GM19239 (cell line): ENCODE data around the gene LAMB3.

ENCODE experiments used
- DNase-seq: peaks from one replicate; pipeline ENCODE4 v3.0.0; 2011; ENCODE audit warnings: low spot score; ENCODE audit not compliant: insufficient read length
- FAIRE-seq: peaks from 2 replicates; lab custom pipeline; 2011; peaks lifted over from hg19 to GRCh38; lab: Jason Lieb, UNC

The LAMB3 gene

DNA sequence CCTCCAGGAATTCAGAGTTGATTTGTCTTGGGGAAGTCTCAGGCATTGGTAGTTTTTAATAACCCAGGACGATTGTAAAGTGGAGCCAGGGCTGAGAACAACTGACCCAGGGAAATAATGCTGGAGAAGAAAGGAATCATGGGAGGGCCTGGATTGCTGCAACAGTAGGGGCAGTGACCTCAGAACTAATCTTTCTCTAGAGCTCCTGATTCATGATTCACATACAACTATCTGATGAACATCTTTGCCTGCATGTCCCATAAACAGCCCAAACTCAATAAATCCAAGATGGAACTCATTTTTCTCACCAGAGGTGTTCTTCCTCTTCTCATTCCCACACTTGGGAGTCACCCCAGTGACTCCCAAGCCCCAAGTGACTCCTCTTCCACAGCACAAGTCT lies 14.9 kb upstream of the LAMB3 start:
- DNase-seq (no peak), FAIRE-seq (no peak)

GRCh38 chr1:209662879-209663327 lies 10.7 kb upstream of the LAMB3 start:
- no peak for FAIRE-seq
- no peak for DNase-seq

DNA sequence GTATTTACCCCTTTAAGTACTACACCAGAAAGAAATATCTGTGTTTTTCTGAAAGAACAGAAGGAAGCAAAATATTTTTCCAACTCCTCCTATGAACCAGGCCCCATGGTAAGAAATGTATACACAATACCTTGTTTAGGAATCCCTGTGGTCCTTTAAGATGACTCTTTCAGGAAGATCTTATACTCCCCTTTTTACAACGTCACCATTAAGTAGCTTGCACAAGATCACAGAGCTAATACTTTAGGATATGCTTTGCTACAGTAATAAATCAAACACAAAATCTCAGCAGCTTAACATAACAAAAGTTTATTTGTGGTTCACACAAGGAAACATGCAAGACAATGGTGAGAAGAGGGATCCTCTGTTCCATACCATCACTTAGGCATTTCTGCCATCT lies 8.8 kb upstream of the LAMB3 start:
- DNase-seq (no peak), FAIRE-seq (no peak)

- DNase-seq (no peak), FAIRE-seq (peak; percentile 89)
These were observed 7.7 kb upstream of the LAMB3 start for GRCh38 chr1:209659909-209660308.

DNA sequence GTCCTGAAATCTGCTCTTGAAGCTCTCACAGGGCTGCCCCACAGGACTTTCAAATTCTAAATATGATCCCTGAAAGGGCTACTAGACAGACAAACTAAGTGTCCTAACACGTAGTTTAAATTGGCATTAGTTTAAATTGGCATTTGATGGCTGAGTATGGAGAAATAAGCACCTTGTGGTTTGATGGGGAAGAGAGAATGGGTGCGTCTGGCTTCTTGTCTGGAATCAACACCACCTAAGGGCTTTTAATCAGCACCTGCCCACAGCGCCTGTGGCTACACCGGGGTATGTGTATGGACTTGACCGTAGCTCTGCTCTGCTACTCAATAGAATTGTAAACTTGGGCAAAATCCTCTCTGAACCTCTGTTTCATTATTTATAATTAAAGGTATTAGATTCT lies 5.7 kb upstream of the LAMB3 start:
- no peak for FAIRE-seq
- no peak for DNase-seq

DNA sequence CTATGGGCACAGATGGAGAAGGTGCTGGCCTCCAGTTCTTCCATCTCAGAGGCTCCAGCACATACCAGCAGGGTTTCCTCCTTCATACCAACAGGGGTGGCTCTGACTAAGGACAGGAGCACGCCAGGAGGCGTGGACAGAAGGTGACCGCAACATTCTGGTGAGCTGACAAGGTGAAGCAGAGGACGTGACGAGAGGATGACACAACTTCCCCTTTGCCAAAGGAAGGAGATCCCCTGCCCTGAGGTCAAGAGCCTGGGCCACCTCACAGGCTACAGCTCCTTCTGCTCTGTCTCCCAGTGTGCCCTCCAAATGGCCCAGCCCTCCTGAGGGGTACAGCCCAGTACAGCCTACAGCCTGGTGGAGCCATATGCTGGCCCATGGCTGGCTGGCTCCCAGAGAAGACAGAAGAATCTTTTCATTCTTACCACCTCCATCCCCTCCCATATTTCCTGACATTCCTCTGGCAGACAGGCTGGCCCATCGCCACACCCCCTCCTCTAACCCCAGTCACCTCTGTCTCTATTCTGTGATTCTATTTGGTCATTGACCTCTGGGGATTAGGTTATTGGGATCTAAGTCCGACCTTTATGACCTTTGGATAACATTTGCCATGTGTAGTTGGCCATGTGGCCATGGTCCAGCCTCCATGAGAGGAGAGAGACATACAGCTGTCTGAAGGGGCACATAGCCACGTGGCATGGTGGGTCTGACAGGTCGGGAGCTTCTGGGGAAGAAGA lies 5.1 kb upstream of the LAMB3 start:
- no peak for FAIRE-seq
- no peak for DNase-seq

DNA sequence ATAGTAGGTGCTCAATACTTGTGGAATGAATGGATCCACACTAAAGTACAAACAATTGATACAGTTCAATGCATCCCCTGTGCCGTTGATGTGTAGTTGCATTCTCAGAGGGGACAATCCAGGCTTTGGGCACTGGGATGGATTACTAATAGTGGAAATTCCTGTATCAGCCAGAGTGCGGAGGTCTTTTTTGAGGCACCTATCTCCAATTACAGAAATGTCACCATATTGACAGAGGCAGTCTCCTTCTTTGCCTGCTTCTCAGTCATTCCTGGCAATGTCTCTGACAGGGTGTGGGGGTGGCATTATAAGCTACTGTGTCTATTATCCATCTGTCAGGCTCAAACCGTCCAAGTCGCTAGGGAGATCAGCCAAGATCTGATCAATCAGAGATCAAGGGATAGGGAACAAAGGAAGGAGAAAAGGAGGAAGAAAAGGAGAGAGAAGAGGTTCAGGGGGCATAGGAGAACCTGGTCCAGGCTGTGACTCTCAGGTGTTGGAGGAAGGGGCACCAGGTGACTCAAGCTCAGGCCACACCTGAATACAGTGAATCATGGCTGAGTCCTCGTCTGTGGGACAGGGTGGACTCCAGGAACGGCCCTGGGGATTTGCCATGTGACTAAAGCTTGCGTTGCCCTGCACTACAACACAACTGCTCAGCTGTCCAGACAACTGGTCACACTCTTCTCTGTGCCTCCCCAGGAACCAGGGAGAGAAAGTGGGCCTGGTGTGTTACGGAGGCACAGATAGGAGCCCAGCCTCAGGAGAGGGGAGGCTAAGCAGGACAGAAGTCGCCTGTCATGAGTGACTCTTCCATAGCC lies 3.4 kb upstream of the LAMB3 start:
- no peak for FAIRE-seq
- no peak for DNase-seq

DNA sequence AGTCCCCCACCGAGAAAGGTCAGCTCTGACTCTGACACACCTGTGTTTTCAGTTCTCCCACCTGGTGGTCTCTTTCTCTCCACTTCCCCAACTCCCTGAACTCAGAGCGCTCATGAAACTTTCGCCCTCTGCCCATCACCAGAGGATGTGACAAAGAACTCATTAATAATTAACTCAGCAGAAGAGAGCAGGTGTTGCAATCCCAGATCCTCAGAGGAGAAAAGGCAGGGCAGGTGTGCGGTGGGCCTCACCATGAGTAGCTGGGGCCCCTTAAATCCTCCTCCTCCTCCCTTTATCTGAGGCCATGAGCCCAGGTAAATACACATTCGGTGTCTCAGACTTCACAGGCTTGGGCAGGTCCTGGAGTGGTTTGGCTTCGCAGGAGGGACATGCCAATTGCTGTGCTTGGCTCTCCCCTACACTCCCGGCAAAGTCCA lies 1.7 kb upstream of the LAMB3 start:
- FAIRE-seq (peak; percentile 93), DNase-seq (peak; percentile 40)

- peak; percentile 51 for FAIRE-seq
- no peak for DNase-seq
These were observed 712 bp upstream of the LAMB3 start for GRCh38 chr1:209652873-209653401.

- FAIRE-seq, result peak; percentile 35
These were observed 1.1 kb downstream of the LAMB3 start for GRCh38 chr1:209651138-209651587.

DNA sequence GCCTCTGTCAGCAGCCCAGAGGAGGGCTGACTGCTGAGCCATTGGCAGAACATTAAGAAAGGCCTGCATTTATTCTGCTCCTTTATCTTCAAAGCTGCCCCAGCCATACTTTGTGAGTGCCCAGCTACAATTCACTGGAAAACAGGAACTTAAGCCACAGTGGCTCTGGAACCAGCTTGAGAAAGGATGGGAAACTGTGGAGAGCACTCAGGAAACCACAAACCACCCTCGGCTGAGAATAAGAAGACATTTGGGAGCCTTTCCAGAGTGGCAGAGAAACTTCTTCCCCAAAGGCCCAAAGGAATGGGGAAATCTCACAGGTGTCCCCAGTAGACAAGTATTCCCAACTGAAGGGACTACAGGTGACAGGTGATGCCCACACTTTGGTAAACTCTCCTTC lies 1.8 kb downstream of the LAMB3 start:
- FAIRE-seq (no peak), DNase-seq (no peak)

More at GRCh38 chr1:209651138-209651587, 1.1 kb downstream of the LAMB3 start:
- DNase-seq, result no peak

DNA sequence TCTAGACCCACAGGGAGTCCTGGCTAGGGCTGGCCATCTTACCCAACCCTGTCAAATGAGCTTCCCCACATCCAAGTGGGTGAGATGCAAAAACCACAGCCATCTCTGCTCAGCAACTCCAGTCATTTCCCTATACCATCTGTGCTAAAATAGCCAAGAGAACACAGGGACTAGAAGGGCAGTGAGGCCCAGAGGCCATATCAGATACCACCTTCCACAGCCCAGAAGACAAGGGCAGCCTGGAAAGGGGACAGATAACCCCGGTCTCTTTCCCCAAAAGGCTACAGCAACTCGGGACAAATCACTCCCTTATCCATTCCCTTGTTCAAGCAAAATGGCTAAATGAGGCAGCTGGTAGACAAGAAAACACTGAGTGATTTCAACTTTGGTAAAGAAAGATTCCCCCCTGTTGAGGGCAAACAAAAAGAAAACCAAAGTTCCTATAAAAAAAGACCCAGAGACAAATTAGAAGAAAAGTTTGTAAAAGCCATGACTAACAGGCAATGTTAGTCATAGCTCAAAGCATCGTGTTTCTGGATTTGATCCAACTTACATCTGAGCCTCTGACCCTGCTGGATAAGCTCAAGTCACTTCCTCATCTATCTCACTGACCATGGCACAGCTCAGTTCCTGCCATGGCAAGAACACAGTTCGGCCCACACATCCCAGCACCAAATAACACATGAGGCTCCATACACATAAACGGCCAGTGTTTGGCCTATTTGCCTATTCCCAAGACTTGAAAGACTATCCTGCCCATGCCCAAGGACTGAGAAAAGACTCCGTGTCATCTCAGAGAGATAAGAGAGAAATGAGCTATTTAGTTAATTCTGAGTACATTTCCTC lies 3.1 kb downstream of the LAMB3 start:
- FAIRE-seq (no peak), DNase-seq (no peak)

DNA sequence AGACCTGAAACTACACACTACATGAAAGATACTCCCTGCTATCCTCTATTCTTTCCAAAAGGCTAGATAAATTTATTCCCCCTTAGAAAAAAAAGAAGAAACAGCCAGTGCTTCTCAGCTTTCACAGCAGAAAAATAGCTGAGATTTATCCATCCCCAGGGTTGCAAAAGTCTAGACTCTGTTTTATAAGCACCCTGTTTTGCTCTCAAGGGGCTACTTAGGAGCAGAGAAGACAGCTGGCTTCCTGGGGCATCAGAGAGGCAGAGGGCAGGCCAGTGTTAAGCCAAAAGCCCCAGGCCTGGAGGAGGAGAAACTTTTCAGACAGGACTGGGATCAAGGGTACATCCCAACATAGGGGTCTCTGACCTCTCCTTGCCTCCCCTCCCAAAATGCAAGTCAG lies 3.9 kb downstream of the LAMB3 start:
- DNase-seq (no peak), FAIRE-seq (no peak)

- no peak for DNase-seq
- no peak for FAIRE-seq
These were observed 5.1 kb downstream of the LAMB3 start for GRCh38 chr1:209647156-209647555.

DNA sequence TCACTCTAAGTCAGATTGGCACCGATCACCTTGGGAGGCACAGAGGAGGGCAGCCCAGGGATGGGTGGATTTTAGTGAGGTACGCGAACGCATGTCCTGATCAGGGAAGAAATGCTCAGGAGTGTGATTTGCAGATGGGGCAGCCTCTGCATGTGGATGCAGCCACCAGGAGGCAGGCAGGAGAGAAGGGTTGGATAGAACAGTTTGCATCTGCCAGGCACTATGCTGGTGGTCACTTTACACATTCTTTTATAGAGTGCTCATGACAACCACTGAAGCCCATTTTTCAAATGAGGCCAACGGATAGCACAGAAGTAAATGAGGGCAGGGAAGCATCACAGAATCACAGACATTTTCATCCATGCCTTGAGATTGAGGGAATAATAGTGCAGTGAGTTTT lies 5.7 kb downstream of the LAMB3 start:
- FAIRE-seq (no peak), DNase-seq (no peak)

DNA sequence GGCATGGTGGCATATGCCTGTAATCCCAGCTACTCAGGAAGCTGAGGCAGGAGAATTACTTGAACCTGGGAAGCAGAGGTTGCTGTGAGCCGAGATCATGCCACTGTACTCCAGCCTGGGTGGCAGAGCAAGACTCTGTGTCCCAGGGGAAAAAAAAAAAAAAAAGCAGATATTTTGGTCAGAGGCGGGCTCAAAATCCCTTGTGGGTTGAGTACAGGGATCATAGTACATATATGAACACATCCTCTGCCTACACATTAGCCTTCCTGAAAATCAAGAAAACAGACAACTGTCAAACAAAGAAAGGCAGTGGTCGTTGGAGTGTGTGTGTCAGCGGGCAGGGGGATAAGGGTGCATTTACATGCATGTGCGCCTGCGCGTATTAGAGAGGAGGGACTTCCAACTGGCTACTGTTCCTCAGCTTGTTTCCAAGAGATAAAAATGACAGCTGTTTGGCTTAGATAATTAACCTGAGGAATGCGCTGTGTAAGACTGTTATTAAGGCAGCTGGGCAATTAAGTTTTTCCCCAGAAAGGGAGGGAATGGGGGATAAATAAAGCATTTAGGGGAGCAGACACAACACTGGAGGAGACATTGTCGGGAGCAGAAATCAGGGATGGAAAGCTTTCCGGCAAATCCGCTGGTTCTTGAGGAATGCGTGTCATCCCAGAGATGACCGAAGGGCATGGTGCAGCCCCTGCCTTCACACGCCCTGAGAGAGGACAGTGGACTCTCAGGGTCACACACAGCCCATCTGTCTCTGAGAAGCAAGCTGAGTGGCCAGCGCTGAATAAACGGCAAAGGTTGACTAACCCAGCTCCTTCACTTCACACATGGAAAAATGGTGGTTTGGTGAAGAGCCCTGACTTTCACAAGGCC lies 6.4 kb downstream of the LAMB3 start:
- FAIRE-seq (no peak), DNase-seq (no peak)

DNA sequence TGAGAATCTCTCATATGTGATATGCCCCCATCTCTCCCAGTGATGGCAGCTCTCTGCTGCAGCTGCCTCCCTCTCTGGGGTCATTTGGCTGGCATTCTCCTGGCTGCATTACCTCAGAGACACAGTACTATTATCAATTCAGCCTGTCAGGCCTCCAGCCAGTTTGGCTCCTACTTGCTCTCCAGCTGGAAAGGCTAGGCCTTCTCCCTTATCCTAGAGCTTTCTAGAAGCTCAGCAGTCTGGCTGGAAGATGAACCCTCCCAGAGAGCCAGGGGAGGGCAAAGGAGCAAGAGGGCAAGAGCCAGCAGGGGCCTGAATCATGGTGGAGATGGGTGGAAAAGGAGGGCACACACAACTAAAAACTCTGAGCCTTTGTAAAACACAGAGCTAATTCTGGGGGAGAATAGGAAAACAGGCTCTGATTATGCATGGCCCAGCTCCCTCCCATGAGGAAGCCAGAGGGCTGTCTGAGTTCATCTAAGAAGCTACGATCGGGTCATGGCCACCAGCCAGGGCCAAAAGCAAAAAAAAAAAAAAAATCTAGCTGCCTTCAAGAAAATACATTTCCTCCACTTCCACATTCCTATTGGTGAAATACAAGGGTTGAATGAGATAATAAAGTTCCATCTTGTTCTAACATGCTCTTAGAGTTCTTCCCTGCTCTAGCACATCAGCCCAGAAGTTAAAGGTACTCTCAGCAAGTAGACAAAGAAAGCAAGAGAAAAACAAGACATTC lies 8.8 kb downstream of the LAMB3 start:
- DNase-seq (no peak), FAIRE-seq (no peak)

- DNase-seq (no peak), FAIRE-seq (no peak)
These were observed 9.4 kb downstream of the LAMB3 start for GRCh38 chr1:209642816-209643215.

DNA sequence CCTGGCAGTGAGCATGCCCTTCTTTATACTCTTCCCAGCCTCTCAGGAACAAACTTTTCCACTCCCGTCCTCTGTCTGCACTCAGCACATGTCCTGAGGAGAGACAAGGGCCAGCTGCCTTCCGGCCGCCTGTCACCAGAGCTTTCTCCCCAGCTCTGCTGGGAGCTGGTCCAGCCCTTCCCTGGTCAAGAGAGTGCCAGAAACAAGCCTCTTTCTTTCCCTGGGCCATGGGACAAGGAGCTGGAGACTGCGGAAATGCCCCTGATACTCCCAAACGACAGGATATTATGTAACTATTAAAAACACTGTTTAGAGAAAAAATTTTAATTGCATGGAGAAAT lies 10.4 kb downstream of the LAMB3 start:
- FAIRE-seq (no peak), DNase-seq (no peak)
